GM03348 (cell line): ENCODE measurements around the gene TANGO6.
"Not testable (repeated sequence)": the region's sequence is repeated elsewhere in the genome, so short reads cannot be mapped to it uniquely, and the experiment has no call there.

Source experiments
- DNase-seq: peaks from one replicate; pipeline ENCODE4 v3.0.0; 2012; ENCODE audit warnings: low spot score

TANGO6 gene

GRCh38 chr16:69056421-69056820 lies 213.1 kb downstream of the TANGO6 start:
- DNase-seq = no peak

GRCh38 chr16:69057400-69058378 lies 214.4 kb downstream of the TANGO6 start:
- peak; percentile 89 for DNase-seq

- DNase-seq = not testable (repeated sequence)
Observed at GRCh38 chr16:69063491-69063890, 220.2 kb downstream of the TANGO6 start.

GRCh38 chr16:69064124-69064763 lies 220.9 kb downstream of the TANGO6 start:
- DNase-seq = no peak

GRCh38 chr16:69064764-69065313 lies 221.5 kb downstream of the TANGO6 start:
- DNase-seq = no peak

- no peak for DNase-seq
Observed at GRCh38 chr16:69069504-69069903, 226.2 kb downstream of the TANGO6 start.

GRCh38 chr16:69071036-69071435 lies 227.7 kb downstream of the TANGO6 start:
- no peak for DNase-seq

GRCh38 chr16:69072640-69072974 lies 229.3 kb downstream of the TANGO6 start:
- DNase-seq = no peak

- DNase-seq = peak; percentile 79
Observed at GRCh38 chr16:69073181-69073702, 229.9 kb downstream of the TANGO6 start.

GRCh38 chr16:69077251-69077650 lies 233.9 kb downstream of the TANGO6 start:
- no peak for DNase-seq

- no peak for DNase-seq
Observed at GRCh38 chr16:69078073-69078472, 234.7 kb downstream of the TANGO6 start.

- no peak for DNase-seq
Observed at GRCh38 chr16:69079697-69080096, 236.4 kb downstream of the TANGO6 start.

GRCh38 chr16:69083306-69083941 lies 240.1 kb downstream of the TANGO6 start:
- no peak for DNase-seq

GRCh38 chr16:69084289-69084688 lies 241.0 kb downstream of the TANGO6 start:
- peak; percentile 61 for DNase-seq

- DNase-seq = no peak
Observed at GRCh38 chr16:69085032-69085695, 241.8 kb downstream of the TANGO6 start.

- DNase-seq = no peak
Observed at GRCh38 chr16:69087161-69087581, 243.8 kb downstream of the TANGO6 start.

- DNase-seq = no peak
Observed at GRCh38 chr16:69088684-69089083, 245.4 kb downstream of the TANGO6 start.

GRCh38 chr16:69089091-69089910 lies 246.0 kb downstream of the TANGO6 start:
- no peak for DNase-seq

GRCh38 chr16:69093974-69094373 lies 250.6 kb downstream of the TANGO6 start:
- DNase-seq = no peak

- no peak for DNase-seq
Observed at GRCh38 chr16:69094501-69094900, 251.2 kb downstream of the TANGO6 start.

GRCh38 chr16:69095193-69095592 lies 251.9 kb downstream of the TANGO6 start:
- no peak for DNase-seq
